CD8-positive, alpha-beta memory T cell (primary cell): ENCODE results near the gene LASP1. TPM values are rescaled to one million over a fixed set of nuclear protein-coding genes. Genes with fewer than 3 reads are reported as not detected.

ENCODE experiments used
- CTCF ChIA-PET: fragments of 350-600 bp; sonication (Branson Sonifier 250); formaldehyde crosslinking; loops from one replicate; lab custom pipeline; 2021; ENCODE audit warnings: antibody characterized with exemption; lab: Charles Lee
- POLR2A ChIA-PET: fragments of 350-600 bp; sonication (Branson Sonifier 250); formaldehyde crosslinking; loops from one replicate; lab custom pipeline; 2021; ENCODE audit warnings: antibody characterized with exemption; lab: Charles Lee
- DNase-seq, 5 donors: peaks; one replicate each; pipeline versions ENCODE4 v3.0.0 to v3.0.0-alpha.2; 2020 to 2022; ENCODE audit warnings: mixed read lengths in 1 of 5
- H3K27ac ChIP-seq: one replicate; pipeline ENCODE4 v1.7.0; 2013; ENCODE audit warnings: low read depth, mild to moderate bottlenecking, low read length, moderate library complexity
- H3K27me3 ChIP-seq: 2 replicates; pipeline ENCODE4 v1.7.0; 2013; ENCODE audit warnings: low read length, mild to moderate bottlenecking; ENCODE audit not compliant: insufficient read depth, poor library complexity, severe bottlenecking
- H3K36me3 ChIP-seq: 2 replicates; pipeline ENCODE4 v1.7.0; 2013; ENCODE audit warnings: mild to moderate bottlenecking, low read length, moderate library complexity; ENCODE audit not compliant: insufficient read depth
- H3K4me1 ChIP-seq: 2 replicates; pipeline ENCODE4 v1.7.0; 2013; ENCODE audit warnings: mild to moderate bottlenecking, low read length, moderate library complexity; ENCODE audit not compliant: insufficient read depth
- H3K4me3 ChIP-seq: 2 replicates; pipeline ENCODE4 v1.7.0; 2013; ENCODE audit warnings: mild to moderate bottlenecking, low read length
- H3K9me3 ChIP-seq: 2 replicates; pipeline ENCODE4 v1.7.0; 2013; ENCODE audit warnings: mild to moderate bottlenecking, low read length
- H3K27ac Mint-ChIP-seq, 8 donors: one replicate each; pipeline ENCODE4 v1.8.0; 2020 to 2021; ENCODE audit warnings: mixed read lengths in 8 of 8, mild to moderate bottlenecking in 6 of 8, inconsistent platforms in 3 of 8, moderate library complexity in 3 of 8
- H3K27me3 Mint-ChIP-seq, 2 donors: one replicate each; pipeline ENCODE4 v1.8.0; 2020 to 2021; ENCODE audit warnings: mixed read lengths in 2 of 2, mild to moderate bottlenecking in 1 of 2, moderate library complexity in 1 of 2
- H3K36me3 Mint-ChIP-seq, 3 donors: one replicate each; pipeline ENCODE4 v1.8.0; 2020 to 2021; ENCODE audit warnings: mixed read lengths in 3 of 3, inconsistent platforms in 1 of 3, mild to moderate bottlenecking in 1 of 3
- H3K4me1 Mint-ChIP-seq, 3 donors: one replicate each; pipeline ENCODE4 v1.8.0; 2020 to 2021; ENCODE audit warnings: mixed read lengths in 3 of 3, inconsistent platforms in 1 of 3, mild to moderate bottlenecking in 1 of 3
- H3K4me3 Mint-ChIP-seq, 7 donors: one replicate each; pipeline ENCODE4 v1.8.0; 2020 to 2021; ENCODE audit warnings: mixed read lengths in 7 of 7, mild to moderate bottlenecking in 6 of 7, moderate library complexity in 4 of 7, inconsistent platforms in 2 of 7
- H3K9me3 Mint-ChIP-seq, 5 donors: one replicate each; pipeline ENCODE4 v1.8.0; 2020 to 2022; ENCODE audit warnings: mixed read lengths in 5 of 5, mild to moderate bottlenecking in 3 of 5, moderate library complexity in 2 of 5, inconsistent platforms in 1 of 5
- polyA plus RNA-seq: library from polyadenylated mRNA; unstranded; fragments of 300-500 nt; fragmentation: Illumina TruSeq; gene quantifications from one replicate; pipeline ENCODE4 v1.2.3, GENCODE V29; 2021
- total RNA-seq, 2 experiments: library from RNA; stranded (reverse); gene quantifications; one replicate each; pipeline ENCODE4 v1.2.3, GENCODE V29; 2021

LASP1 gene
- 100 to 1,000 TPM; 128 to 135 TPM for total RNA-seq
- 76.1 TPM for polyA plus RNA-seq

- Histone ChIP-seq H3K27ac (peak within 1 kb of the TSS; percentile 87), H3K4me3 (peak within 1 kb of the TSS; percentile 98), H3K9me3 (no peaks in the 10 kb centered on the region), H3K27me3 (no peaks in the 10 kb centered on the region), H3K4me1 (peaks cover 49% of the 10 kb centered on the region), H3K36me3 (peaks cover 13% of the 10 kb centered on the region)
- Mint-ChIP-seq H3K36me3 (peaks cover 0 to 27% (median 0%) of the 10 kb centered on the region in 3 donors), H3K4me1 (peaks cover 51 to 54% (median 54%) of the 10 kb centered on the region in 3 donors), H3K27me3 (peaks cover 0 to 12% of the 10 kb centered on the region in 2 donors), H3K27ac (peak within 1 kb of the TSS; percentile 93 to 99 (median 98)), H3K4me3 (peak within 1 kb of the TSS; percentile 94 to 100 (median 98)), H3K9me3 (no peaks in the 10 kb centered on the region)
- ChIA-PET CTCF (interaction anchor here (0.7 to 7.0 kb wide), 18 partner anchors 8 to 305 kb away, joined by 3 to 73 read pairs (median 3); partner anchors contain the start of genes LASP1NB, PLXDC1 and RPL23), POLR2A (interaction anchor here (0.6 to 3.8 kb wide), 16 partner anchors 8 to 330 kb away, joined by 3 to 57 read pairs (median 5); partner anchors contain the start of genes FBXO47, LASP1NB, PIP4K2B and RPL19)
- peak; percentile 80 to 93 (median 87) for DNase-seq
These were observed at the start of gene LASP1 for GRCh38 chr17:38869526-38870258. Gene LASP1, plus strand, starts transcription at chr17:38870058. Its CDS starts 132 bp downstream, at chr17:38870190.

- Mint-ChIP-seq H3K9me3 (peaks cover 0 to 4% (median 0%) of the 10 kb centered on the region in 5 donors), H3K27me3 (peaks cover 0 to 7% of the 10 kb centered on the region in 2 donors), H3K27ac (peak within 1 kb of the TSS; percentile 100), H3K36me3 (peaks cover 4 to 35% (median 11%) of the 10 kb centered on the region in 3 donors), H3K4me3 (peak within 1 kb of the TSS; percentile 85 to 100 (median 100)), H3K4me1 (peaks cover 26 to 39% (median 37%) of the 10 kb centered on the region in 3 donors)
- Histone ChIP-seq H3K27ac (peak within 1 kb of the TSS; percentile 100), H3K27me3 (no peaks in the 10 kb centered on the region), H3K4me3 (peak within 1 kb of the TSS; percentile 89), H3K36me3 (peaks cover 14% of the 10 kb centered on the region), H3K9me3 (no peaks in the 10 kb centered on the region), H3K4me1 (peaks cover 17% of the 10 kb centered on the region)
- DNase-seq = peak; percentile 87 to 98 (median 96)
- ChIA-PET CTCF (interaction anchor here (0.7 to 1.7 kb wide), 6 partner anchors 15 to 350 kb away, joined by 3 to 5 read pairs (median 4); partner anchors contain the start of gene RPL23), POLR2A (interaction anchor here (0.5 to 2.8 kb wide), 4 partner anchors 16 to 28 kb away, joined by 3 to 29 read pairs (median 3); partner anchors contain the start of gene RPL23)
These were observed 44.7 kb upstream of the LASP1 start, which contains the start of gene CWC25 for GRCh38 chr17:38824899-38825761. Gene CWC25, minus strand, starts transcription at chr17:38825321. Its CDS starts 138 bp downstream, at chr17:38825183.

- Histone ChIP-seq H3K4me3 (peak overlapping the region; percentile 89), H3K27me3 (no peaks in the 10 kb centered on the region), H3K27ac (peak overlapping the region; percentile 100), H3K4me1 (peaks cover 17% of the 10 kb centered on the region), H3K36me3 (peaks cover 7% of the 10 kb centered on the region), H3K9me3 (no peaks in the 10 kb centered on the region)
- POLR2A ChIA-PET = interaction anchor here (0.5 to 2.8 kb wide), 3 partner anchors 20 to 41 kb away, joined by 3 to 29 read pairs (median 4); partner anchors contain the start of gene RPL23
- Mint-ChIP-seq H3K36me3 (peaks cover 0 to 29% (median 6%) of the 10 kb centered on the region in 3 donors), H3K9me3 (peaks cover 0 to 4% (median 0%) of the 10 kb centered on the region in 5 donors), H3K27ac (peak overlapping the region; percentile 100), H3K4me3 (peak overlapping the region; percentile 85 to 100 (median 100)), H3K4me1 (peaks cover 23 to 32% (median 31%) of the 10 kb centered on the region in 3 donors), H3K27me3 (peaks cover 0 to 7% of the 10 kb centered on the region in 2 donors)
- CTCF ChIA-PET = interaction anchor here (0.7 to 1.7 kb wide), 6 partner anchors 15 to 349 kb away, joined by 3 to 5 read pairs (median 4); partner anchors contain the start of gene RPL23
- no peak for DNase-seq
These were observed 44.1 kb upstream of the LASP1 start for GRCh38 chr17:38825762-38826247.

DNA sequence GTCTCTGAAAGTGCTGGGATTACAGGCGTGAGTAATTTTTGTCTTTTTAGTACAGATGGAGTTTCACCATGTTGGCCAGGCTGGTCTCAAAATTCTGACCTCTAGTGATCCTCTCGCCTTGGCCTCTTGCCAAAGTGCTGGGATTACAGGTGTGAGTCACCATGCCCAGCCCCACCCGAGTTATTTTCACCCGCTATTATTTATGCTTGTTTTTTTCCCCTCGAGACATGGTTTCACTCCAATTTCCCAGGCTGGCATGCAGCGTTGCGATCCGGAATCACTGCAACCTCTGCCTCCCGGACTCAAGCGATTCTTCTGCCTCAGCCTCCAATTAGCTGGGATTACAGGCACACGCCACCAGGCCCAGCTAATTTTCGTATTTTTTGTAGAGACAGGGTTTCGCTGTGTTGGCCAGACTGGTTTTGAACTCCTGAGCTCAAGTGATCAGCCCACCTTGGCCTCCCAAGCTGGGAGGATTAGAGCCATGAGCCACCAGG, 25.5 kb upstream of the LASP1 start:
- CTCF ChIA-PET = no interaction called here
- no peaks in the 10 kb centered on the region for H3K4me1 Mint-ChIP-seq
- peaks cover 0 to 24% (median 4%) of the 10 kb centered on the region in 3 donors for H3K36me3 Mint-ChIP-seq
- no peaks in the 10 kb centered on the region for H3K4me1 ChIP-seq
- no peak for DNase-seq
- no peak overlapping the region for H3K27ac Mint-ChIP-seq
- no peak overlapping the region for H3K4me3 Mint-ChIP-seq
- no peaks in the 10 kb centered on the region for H3K9me3 Mint-ChIP-seq
- H3K27ac ChIP-seq = no peak overlapping the region
- no peaks in the 10 kb centered on the region for H3K27me3 ChIP-seq
- POLR2A ChIA-PET = interaction anchor here (0.7 to 1.4 kb wide), 3 partner anchors 9 to 25 kb away, joined by 3 to 4 read pairs (median 4); partner anchors contain the start of genes LASP1 and RPL23
- no peaks in the 10 kb centered on the region for H3K27me3 Mint-ChIP-seq
- H3K9me3 ChIP-seq = no peaks in the 10 kb centered on the region
- H3K4me3 ChIP-seq = no peak overlapping the region
- peaks cover 18% of the 10 kb centered on the region for H3K36me3 ChIP-seq

- Mint-ChIP-seq H3K4me3 (no peak overlapping the region), H3K36me3 (peaks cover 0 to 63% (median 20%) of the 10 kb centered on the region in 3 donors), H3K27me3 (no peaks in the 10 kb centered on the region), H3K4me1 (peaks cover 33 to 35% (median 34%) of the 10 kb centered on the region in 3 donors), H3K27ac (peak overlapping the region in 1 of 8 donors; percentile 2), H3K9me3 (no peaks in the 10 kb centered on the region)
- Histone ChIP-seq H3K36me3 (peaks cover 40% of the 10 kb centered on the region), H3K4me3 (no peak overlapping the region), H3K27me3 (no peaks in the 10 kb centered on the region), H3K27ac (no peak overlapping the region), H3K9me3 (no peaks in the 10 kb centered on the region), H3K4me1 (peaks cover 28% of the 10 kb centered on the region)
- ChIA-PET CTCF (no interaction called here), POLR2A (interaction anchor here (1.3 kb wide), 1 partner anchor 22 kb away, joined by 3 read pairs; the partner anchor contains the start of gene LASP1)
- DNase-seq = no peak
These were observed 21.3 kb upstream of the LASP1 start for GRCh38 chr17:38848557-38848891.

DNA sequence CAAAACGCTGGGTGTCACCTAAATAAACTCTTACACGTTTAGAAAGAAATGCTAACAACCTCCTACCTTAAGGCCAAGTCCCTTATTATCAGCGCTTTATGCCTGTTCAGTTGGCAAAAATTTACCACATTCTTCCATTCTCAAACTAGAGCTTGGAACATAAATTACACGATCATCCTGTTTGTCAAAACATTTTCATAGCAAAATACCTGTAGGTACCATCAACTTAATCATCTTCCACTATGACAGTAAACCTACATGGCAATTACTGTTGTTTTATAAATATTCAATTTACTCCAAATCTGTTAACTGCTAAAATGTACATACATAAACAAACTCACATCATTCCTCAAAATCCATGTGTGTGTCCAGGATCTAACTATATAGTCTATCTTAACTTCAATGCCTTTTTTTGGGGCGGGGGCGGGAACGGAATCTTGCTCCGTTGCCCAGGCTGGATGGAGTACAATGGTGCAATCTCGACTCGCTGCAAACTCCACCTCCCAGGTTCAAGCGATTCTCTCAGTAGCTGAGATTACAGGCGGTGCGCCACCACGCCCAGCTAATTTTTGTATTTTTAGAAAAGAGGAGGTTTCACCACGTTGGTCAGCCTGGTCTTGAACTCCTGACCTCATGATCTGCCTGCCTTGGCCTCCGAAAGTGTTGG, 20.8 kb upstream of the LASP1 start:
- H3K4me1 Mint-ChIP-seq = peaks cover 38 to 40% (median 39%) of the 10 kb centered on the region in 3 donors
- CTCF ChIA-PET = no interaction called here

More for the DNA sequence above, 20.8 kb upstream of the LASP1 start:
- H3K4me3 ChIP-seq = no peak overlapping the region
- POLR2A ChIA-PET = interaction anchor here (1.3 kb wide), 1 partner anchor 21 kb away, joined by 3 read pairs; the partner anchor contains the start of gene LASP1
- peaks cover 0 to 66% (median 20%) of the 10 kb centered on the region in 3 donors for H3K36me3 Mint-ChIP-seq
- no peaks in the 10 kb centered on the region for H3K27me3 ChIP-seq
- no peaks in the 10 kb centered on the region for H3K27me3 Mint-ChIP-seq
- H3K9me3 ChIP-seq = no peaks in the 10 kb centered on the region
- no peak overlapping the region for H3K27ac ChIP-seq
- H3K4me3 Mint-ChIP-seq = no peak overlapping the region
- DNase-seq = no peak
- H3K9me3 Mint-ChIP-seq = no peaks in the 10 kb centered on the region
- peaks cover 29% of the 10 kb centered on the region for H3K4me1 ChIP-seq
- peaks cover 40% of the 10 kb centered on the region for H3K36me3 ChIP-seq
- H3K27ac Mint-ChIP-seq = peak overlapping the region in 4 of 8 donors; percentile 2 to 55 (median 46)
